DOHH2 (cell line): ENCODE results near the gene MNT.

Experiments
- EZH2phosphoT487 ChIP-seq: fragments of 200-600 bp; sonication (generic); IDR thresholded peaks from 2 replicates; pipeline ENCODE4 v1.6.1; 2017; ENCODE audit warnings: borderline replicate concordance, mild to moderate bottlenecking, antibody characterized with exemption, low read length, moderate library complexity, mixed read lengths
- TF ChIP-seq, protein P1 (sequence below): fragments of 200-600 bp; sonication (generic); IDR thresholded peaks from one replicate; pipeline ENCODE4 v1.5.1; 2014; ENCODE audit warnings: antibody characterized with exemption, mild to moderate bottlenecking, low read depth, low read length; ENCODE audit not compliant: poor library complexity, severe bottlenecking

DNA sequence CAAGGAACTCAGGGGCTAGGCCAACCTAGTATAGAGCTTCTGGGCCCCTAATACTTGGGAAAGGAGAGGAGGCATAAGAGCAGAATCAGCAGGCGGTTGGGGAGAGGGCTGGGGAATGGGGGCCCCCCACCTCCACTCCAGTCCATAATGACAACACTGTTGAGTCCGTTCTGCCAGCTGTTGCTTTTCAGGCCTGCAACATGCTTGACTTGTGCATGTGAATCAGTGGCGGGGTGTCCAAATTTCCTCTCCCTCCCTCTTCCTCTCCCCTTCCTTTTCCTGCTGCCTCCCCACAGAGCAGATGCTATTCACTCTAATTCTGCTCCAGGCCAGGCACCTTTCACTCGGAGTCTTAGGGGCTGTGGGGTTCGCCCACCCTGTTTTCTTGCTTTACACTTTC lies 31.8 kb downstream of the MNT start:
- TF ChIP-seq, protein P1, sequence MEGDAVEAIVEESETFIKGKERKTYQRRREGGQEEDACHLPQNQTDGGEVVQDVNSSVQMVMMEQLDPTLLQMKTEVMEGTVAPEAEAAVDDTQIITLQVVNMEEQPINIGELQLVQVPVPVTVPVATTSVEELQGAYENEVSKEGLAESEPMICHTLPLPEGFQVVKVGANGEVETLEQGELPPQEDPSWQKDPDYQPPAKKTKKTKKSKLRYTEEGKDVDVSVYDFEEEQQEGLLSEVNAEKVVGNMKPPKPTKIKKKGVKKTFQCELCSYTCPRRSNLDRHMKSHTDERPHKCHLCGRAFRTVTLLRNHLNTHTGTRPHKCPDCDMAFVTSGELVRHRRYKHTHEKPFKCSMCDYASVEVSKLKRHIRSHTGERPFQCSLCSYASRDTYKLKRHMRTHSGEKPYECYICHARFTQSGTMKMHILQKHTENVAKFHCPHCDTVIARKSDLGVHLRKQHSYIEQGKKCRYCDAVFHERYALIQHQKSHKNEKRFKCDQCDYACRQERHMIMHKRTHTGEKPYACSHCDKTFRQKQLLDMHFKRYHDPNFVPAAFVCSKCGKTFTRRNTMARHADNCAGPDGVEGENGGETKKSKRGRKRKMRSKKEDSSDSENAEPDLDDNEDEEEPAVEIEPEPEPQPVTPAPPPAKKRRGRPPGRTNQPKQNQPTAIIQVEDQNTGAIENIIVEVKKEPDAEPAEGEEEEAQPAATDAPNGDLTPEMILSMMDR: no peak
- no peak for TF ChIP-seq EZH2phosphoT487
